HG02623 (cell line): ENCODE results near the gene LRRC1.

Experiments
- ATAC-seq: cut with Tn5 transposase; IDR thresholded peaks from one replicate; pipeline ENCODE4 v1.9.1; 2021; ENCODE audit warnings: moderate library complexity; ENCODE audit not compliant: unreplicated experiment

Gene LRRC1

GRCh38 chr6:53878808-53879207 lies 84.0 kb downstream of the LRRC1 start:
- ATAC-seq: no peak

- ATAC-seq: no peak
These were observed 84.8 kb downstream of the LRRC1 start for GRCh38 chr6:53879608-53880007.

- ATAC-seq: no peak
These were observed 92.5 kb downstream of the LRRC1 start for GRCh38 chr6:53887316-53887715.

- no peak for ATAC-seq
These were observed 94.1 kb downstream of the LRRC1 start for GRCh38 chr6:53888931-53889330.

- no peak for ATAC-seq
These were observed 94.6 kb downstream of the LRRC1 start for GRCh38 chr6:53889365-53889764.

GRCh38 chr6:53892707-53893106 lies 97.9 kb downstream of the LRRC1 start:
- ATAC-seq: peak; percentile 44

GRCh38 chr6:53894091-53894490 lies 99.3 kb downstream of the LRRC1 start:
- ATAC-seq: peak; percentile 63

GRCh38 chr6:53896196-53896595 lies 101.4 kb downstream of the LRRC1 start:
- ATAC-seq: no peak

GRCh38 chr6:53898026-53898795 lies 103.4 kb downstream of the LRRC1 start:
- ATAC-seq: no peak

- no peak for ATAC-seq
These were observed 104.7 kb downstream of the LRRC1 start for GRCh38 chr6:53899512-53899911.

- ATAC-seq: no peak
These were observed 108.6 kb downstream of the LRRC1 start for GRCh38 chr6:53903357-53903756.

- ATAC-seq: no peak
These were observed 111.3 kb downstream of the LRRC1 start for GRCh38 chr6:53906103-53906502.

GRCh38 chr6:53906842-53907241 lies 112.0 kb downstream of the LRRC1 start:
- no peak for ATAC-seq

- no peak for ATAC-seq
These were observed 116.0 kb downstream of the LRRC1 start for GRCh38 chr6:53910834-53911233.

- no peak for ATAC-seq
These were observed 117.9 kb downstream of the LRRC1 start for GRCh38 chr6:53912661-53913060.

- ATAC-seq: no peak
These were observed 118.5 kb downstream of the LRRC1 start for GRCh38 chr6:53913286-53913685.

- ATAC-seq: no peak
These were observed 120.4 kb downstream of the LRRC1 start for GRCh38 chr6:53915026-53915691.

- ATAC-seq: no peak
These were observed 122.1 kb downstream of the LRRC1 start for GRCh38 chr6:53916804-53917463.

- ATAC-seq: peak; percentile 47
These were observed 122.6 kb downstream of the LRRC1 start for GRCh38 chr6:53917464-53917842.

GRCh38 chr6:53918854-53919510 lies 124.2 kb downstream of the LRRC1 start:
- ATAC-seq: no peak

- ATAC-seq: no peak
These were observed 125.1 kb downstream of the LRRC1 start for GRCh38 chr6:53919881-53920360.
